ENCODE data around the gene UNC5C. TPM values are rescaled to one million over a fixed set of nuclear protein-coding genes. Genes with fewer than 3 reads are reported as not detected.

UNC5C gene
- total and polyA plus RNA-seq, 2 of the 8 experiments (the other 6 are each of a cell fraction or from before 2014, with no cell fraction given), result 0.30 to 1.3 TPM

DNA sequence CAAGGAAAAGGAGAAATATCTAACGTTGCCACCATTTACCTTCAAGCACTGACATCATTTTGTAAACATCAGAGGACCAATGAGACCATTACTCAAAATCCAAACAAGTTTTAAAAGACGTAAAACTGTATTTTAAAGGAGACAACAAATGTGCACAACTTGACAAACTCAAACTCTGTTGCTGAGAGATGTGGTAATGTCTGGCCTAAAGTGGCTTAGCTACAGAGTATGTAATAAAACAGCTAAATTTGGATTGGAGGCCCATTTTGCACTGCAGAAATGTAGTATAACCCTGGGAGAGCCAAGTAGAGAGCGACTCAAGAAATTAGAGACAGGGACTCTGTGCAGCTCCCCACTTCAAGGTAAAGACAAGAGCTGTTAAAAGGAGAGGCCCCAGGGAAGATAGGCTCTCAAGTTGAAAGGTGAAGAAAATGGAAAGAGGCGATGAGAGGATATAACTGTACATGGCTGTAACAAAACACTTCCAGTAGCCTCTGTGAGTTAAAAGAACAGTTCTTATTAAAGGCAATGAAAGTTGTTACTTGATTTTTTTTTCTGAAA lies 20.3 kb downstream of the UNC5C start:
- no peaks in the 10 kb centered on the region for H3K27me3 ChIP-seq (replicated peaks in 1 of 4; ENCODE audit: control insufficient read depth in 3 of 4, extremely low read depth in 1 of 4, insufficient read depth in 3 of 4, low read length in 3 of 4)
- H3K4me2 ChIP-seq (ENCODE audit: insufficient read depth in 1 of 2, low read depth in 2 of 2, low read length in 2 of 2), result no peak overlapping the region
- H2BK20ac ChIP-seq (ENCODE audit: low read length), result no peak overlapping the region
- H3K4me1 ChIP-seq (replicated peaks in 1 of 4; ENCODE audit: control insufficient read depth in 3 of 4, insufficient read depth in 4 of 4, low read length in 3 of 4), result no peaks in the 10 kb centered on the region
- H2BK12ac ChIP-seq (ENCODE audit: low read depth, low read length), result no peak overlapping the region
- no peak overlapping the region for H3K14ac ChIP-seq (ENCODE audit: insufficient read length)
- no peak overlapping the region for H3K18ac ChIP-seq (ENCODE audit: extremely low read depth, low read length)
- H3K36me3 ChIP-seq (ENCODE audit: control insufficient read depth in 2 of 4, insufficient read depth in 4 of 4, low read length in 3 of 4), result no peaks in the 10 kb centered on the region
- H2BK5ac ChIP-seq (ENCODE audit: low read depth, low read length), result no peak overlapping the region
- POLR2A ChIA-PET (ENCODE audit: partially characterized antibody), result no interaction called here
- no peak overlapping the region for H4K91ac ChIP-seq (replicated peaks; ENCODE audit: insufficient read length, low read length)
- H4K20me1 ChIP-seq (replicated peaks in 1 of 2; ENCODE audit: control insufficient read depth in 1 of 2, insufficient read depth in 2 of 2, low read length in 2 of 2), result no peaks in the 10 kb centered on the region
- H2BK15ac ChIP-seq (ENCODE audit: low read length), result no peak overlapping the region
- H3K27ac ChIP-seq (ENCODE audit: low read depth, low read length), result no peak overlapping the region
- no peaks in the 10 kb centered on the region for H3K79me1 ChIP-seq (ENCODE audit: low read depth, low read length)
- H2AFZ ChIP-seq (ENCODE audit: low read length), result 0 out of 2 replicates have a peak overlapping the region, but pooled peaks have one; percentile 34
- no peak for DNase-seq (ENCODE audit: low read depth in 1 of 2, low spot score in 2 of 2)
- no peak overlapping the region for H3K9ac ChIP-seq (replicated peaks in 1 of 4; ENCODE audit: extremely low read depth in 1 of 4, low read depth in 3 of 4, low read length in 3 of 4)
- H2BK120ac ChIP-seq (replicated peaks; ENCODE audit: low read depth, low read length), result no peak overlapping the region
- no peak overlapping the region for H3K23ac ChIP-seq (ENCODE audit: insufficient read length)
- no peaks in the 10 kb centered on the region for H3K79me2 ChIP-seq (ENCODE audit: control insufficient read depth in 1 of 2, insufficient read depth in 2 of 2, low read length in 2 of 2)
- H3K23me2 ChIP-seq (ENCODE audit: low read depth, low read length), result no peaks in the 10 kb centered on the region
- H3K9me3 ChIP-seq (ENCODE audit: insufficient read depth in 2 of 2, low read depth in 1 of 2, low read length in 1 of 2), result no peaks in the 10 kb centered on the region
- H3K4ac ChIP-seq (replicated peaks; ENCODE audit: insufficient read length, low read depth, low read length), result no peak overlapping the region
- TF ChIP-seq RXRA (IDR thresholded peaks at IDR 0.05; ENCODE audit: insufficient read depth, low read depth, low read length) (no peak), SUZ12 (IDR thresholded peaks at IDR 0.05; ENCODE audit: low read length) (no peak), CEBPB (IDR thresholded peaks at IDR 0.05; ENCODE audit: low read depth, low read length) (no peak), BACH1 (IDR thresholded peaks at IDR 0.05; ENCODE audit: low read length) (no peak), CREB1 (IDR thresholded peaks at IDR 0.05) (no peak), TEAD4 (IDR thresholded peaks at IDR 0.05; ENCODE audit: low read depth, low read length) (no peak), EP300 (IDR thresholded peaks at IDR 0.05; ENCODE audit: borderline replicate concordance in 1 of 2, low read depth in 2 of 2, low read length in 2 of 2) (no peak), KDM5A (IDR thresholded peaks at IDR 0.05; ENCODE audit: low read length) (no peak), ATF3 (IDR thresholded peaks at IDR 0.05; ENCODE audit: insufficient read depth, low read depth, low read length) (no peak)
- TF ChIP-seq, protein P1, sequence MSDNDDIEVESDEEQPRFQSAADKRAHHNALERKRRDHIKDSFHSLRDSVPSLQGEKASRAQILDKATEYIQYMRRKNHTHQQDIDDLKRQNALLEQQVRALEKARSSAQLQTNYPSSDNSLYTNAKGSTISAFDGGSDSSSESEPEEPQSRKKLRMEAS (IDR thresholded peaks at IDR 0.05), result no peak
- no peak overlapping the region for H4K5ac ChIP-seq (ENCODE audit: insufficient read length, low read depth, low read length)
- H4K8ac ChIP-seq (ENCODE audit: extremely low read depth, insufficient read depth, low read length), result no peak overlapping the region
- no peak for FAIRE-seq
- CTCF ChIA-PET (ENCODE audit: partially characterized antibody), result interaction anchor here (1.6 kb wide), 1 partner anchor 17 kb away, joined by 5 read pairs; no protein-coding TSS in a partner anchor
- H3K4me3 ChIP-seq (ENCODE audit: extremely low read depth in 1 of 4, insufficient read depth in 2 of 4, low read depth in 3 of 4, low read length in 4 of 4), result no peak overlapping the region
- WGBS, 2 experiments (ENCODE audit: extremely low coverage in 1 of 2, insufficient coverage in 1 of 2, insufficient read length in 1 of 2, insufficient replicate concordance in 2 of 2, low coverage in 1 of 2, low lambda C conversion rate in 2 of 2, missing lambda C conversion rate in 1 of 2), result 85% methylated on average over 4 of the region's 4 CpGs; no CpG with 5 or more reads in 1 of the 2 experiments
- H2AK5ac ChIP-seq (ENCODE audit: low read depth, low read length), result no peak overlapping the region
- no peak overlapping the region for H3K56ac ChIP-seq (replicated peaks; ENCODE audit: insufficient read length, low read depth, low read length)
